GM04504 (cell line): Measurements from ENCODE around the gene ZNF536.

Experiments used
- DNase-seq: peaks from one replicate; pipeline ENCODE4 v3.0.0-alpha.2; 2012; ENCODE audit warnings: low read depth

Gene ZNF536

DNA sequence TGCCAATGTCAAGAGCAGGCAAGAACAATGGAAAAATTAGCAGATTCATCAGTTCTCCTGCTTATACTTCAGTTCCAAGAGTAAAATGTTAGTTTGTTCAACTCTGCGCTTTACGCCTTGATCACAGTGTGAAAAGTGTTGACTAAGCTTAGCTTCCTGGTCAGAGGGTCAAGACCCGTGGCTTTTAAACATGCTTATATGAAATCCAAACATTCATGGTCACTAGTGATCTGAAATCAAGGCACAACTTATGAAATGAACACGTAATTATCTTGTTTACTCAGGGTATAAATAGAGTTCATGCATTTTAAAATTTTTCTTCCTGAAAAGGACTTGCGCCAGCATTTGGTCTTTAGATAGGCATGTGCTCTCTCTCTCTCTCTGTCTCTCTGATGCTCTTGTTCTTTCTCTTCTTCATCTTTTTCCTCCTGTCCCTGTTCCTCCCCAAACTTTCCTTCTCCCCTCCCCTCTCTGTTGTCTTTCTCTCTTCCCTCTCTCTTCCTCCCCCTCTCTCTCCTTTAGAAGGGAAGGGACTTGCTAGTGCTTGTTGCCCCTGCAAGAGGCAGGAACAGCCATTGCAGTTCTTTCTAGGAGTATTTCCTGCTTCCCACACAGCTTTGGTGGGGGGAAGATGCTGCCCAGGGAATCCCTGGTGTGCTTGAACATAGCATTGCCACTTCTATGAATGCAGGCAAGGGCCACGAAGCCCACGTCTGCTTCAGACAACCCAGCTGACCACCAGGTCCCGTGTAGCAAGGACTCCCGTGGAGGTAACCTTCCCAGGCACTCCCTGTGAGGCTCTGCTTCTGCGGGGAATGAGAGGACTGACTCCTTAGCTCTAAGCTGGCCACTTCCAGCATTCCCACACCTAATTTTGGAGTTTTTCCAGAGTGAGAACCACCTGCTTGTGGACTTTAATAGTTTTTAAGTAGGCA, 7.1 kb upstream of the ZNF536 start:
- DNase-seq = no peak

DNA sequence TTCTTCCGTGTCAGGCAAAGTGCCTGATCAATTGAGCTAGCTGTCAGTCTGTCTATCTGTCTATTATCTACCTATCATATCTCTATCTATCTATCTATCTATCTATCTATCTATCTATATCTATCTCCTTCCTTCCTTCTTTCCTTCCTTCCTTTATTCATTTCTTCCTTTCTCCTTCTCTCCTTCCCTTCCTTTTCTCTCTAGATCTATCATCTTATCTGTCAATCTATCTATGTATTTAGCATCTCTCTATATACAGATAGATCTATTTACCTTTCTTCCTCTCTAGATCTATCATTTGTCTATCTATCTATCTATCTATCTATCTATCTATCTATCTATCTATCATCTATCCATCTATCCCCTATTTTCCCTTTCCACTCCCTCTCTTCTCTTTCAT, 5.9 kb upstream of the ZNF536 start:
- DNase-seq = no peak

DNA sequence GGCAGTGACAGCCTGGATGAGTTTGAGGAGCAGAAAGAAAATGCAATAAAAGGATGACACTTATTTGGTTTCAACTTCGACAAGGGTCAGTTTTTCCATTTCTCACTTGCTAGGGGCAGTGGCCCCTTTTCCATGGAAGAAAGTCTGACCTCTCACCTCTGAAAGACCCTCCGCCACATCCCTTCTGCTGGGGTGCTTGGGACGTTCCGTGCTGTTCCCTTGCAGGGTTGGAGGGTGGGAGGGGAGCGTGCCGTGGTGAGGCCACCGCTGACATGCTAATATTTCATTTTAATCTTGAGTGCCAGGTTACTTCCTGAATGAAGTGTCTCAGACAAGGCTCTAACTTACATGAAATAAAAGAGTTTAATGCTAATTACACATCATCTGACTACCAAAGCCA, 5.2 kb upstream of the ZNF536 start:
- DNase-seq = no peak

DNA sequence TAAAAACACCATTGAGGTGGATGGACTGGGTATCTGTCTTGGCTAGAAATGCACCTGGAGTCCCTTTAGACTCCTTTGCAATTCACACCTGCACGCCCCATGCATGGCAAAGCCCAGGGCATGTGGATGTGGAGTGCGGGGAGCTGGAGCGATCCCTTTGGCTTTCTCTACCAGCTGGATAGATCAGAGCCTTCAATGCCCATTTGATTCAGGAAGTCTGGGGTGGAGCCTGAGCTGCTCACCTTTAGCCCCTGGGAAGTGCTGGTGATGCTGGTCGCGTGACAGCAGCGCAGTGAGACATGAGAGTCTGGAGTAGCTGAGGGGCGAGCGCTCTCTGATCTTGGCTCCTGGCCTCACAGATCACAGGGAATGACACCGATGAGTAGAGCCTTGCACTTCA, 4.8 kb upstream of the ZNF536 start:
- no peak for DNase-seq

DNA sequence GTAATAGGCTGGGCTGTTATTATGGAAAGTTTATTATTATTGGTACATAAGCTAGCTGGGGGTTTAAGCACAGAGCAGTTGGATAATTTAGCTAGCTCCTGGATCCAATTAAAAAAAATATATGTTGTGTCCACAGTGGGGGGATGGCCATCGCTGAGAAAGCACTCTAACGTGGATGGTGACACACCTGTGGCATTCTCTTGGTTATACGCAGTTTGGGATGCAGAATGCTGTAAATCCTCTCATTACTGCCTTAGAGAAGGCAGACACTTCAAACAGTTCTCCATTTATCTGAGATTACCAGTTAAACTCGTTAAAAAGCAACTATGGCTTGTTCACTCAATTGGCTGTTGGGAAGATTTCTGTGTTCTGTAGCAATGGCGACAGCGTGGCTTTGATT, 2.4 kb upstream of the ZNF536 start:
- no peak for DNase-seq

DNA sequence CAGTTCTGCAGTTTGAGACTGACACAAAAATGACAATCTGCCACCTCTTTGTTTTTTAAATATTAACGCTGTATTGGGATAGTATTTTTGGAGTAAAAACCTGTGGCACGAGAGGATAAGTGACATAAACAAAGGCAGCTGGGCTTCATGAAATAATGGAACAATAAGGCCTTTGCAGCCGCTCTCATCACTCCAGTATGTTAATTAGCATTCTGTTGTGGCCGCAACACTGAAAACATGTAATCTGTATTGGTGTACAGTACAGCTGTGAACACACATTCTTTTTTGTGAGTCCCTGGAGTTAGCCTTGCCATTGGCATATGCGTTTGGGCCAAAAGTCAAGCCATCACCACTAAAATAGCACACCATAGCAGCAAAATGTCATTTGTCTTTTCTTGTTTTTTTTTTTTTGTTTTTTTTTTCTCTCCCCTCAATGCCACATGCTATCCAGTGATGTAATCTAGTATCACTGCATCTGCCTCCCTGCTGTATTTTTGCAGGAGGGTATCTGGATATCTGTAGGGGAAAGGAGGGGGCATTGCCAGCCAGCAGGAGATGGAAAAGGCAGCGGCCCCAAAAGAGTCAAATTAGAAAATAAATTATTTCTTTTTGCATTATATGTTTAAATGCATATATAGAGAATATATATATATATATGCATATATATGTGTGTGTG, 885 bp upstream of the ZNF536 start:
- no peak for DNase-seq

DNA sequence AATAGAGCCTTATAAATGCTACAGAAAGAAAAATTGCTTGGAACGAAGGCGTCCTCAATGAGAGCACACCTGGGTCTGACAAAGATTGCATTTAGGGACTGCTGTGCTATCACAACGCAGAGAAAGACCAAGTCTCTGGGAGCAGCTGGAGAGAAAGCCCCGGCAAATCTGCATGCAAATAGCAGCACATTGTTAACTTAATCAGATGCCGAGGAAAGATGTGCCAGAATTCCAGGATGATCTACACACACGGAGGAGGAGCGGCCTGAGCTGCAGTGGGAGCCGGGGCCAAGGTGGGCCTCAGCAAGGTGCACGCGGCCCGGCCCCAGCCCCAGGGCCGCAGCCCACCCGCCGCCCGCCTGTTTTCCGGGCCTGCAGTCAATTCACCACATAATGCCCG, 1.4 kb downstream of the ZNF536 start:
- DNase-seq = no peak

DNA sequence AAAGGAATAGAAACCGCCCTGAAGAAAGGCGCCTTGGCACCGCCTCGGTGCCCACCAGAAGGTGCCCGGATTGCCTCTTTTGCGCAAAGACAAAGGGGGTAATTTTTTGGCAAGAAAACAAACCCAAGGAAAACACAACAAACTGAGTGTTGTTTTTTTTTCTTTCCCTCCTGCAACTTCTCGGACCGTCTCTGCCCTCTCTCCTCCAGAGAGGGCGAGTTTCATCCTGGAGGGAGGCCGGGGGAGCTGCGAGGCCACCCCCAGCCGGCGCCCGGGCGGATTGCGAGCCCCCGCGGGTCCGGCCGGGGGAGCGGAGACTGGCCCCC, 2.3 kb downstream of the ZNF536 start:
- DNase-seq = no peak

DNA sequence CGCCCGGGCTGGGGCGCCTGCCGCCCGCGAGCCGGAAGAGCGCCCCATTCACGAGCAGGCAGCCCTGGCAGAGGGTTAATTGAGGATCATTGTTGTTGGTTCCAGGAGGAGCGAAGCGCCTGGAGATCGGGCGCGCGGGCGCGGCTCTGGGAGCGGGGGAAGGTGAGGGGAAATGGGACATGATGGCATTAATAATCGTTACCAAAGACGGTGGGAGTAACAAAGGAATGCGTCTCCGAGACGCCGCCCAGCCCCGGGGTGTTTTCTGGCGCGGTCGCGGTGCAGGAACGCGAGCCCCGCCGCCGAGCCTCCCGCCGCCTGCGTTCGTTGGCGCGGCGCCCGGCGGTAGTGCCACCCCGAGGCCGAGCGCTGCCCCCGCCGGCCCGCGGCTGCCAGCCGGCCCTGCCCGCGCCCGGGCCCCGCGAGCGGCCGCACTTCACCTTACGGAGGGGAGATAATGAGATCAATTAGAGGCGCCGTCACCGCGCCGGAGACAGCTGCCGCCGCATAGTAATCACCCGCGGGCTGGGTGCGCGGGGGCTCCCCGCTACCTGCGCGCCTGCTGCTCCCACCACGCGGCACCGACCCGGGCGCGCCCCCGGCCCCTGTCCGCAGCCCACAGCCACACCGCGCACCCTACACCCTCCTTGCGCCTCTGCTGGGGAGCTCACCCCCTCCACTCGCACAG, 2.8 kb downstream of the ZNF536 start:
- DNase-seq = no peak

DNA sequence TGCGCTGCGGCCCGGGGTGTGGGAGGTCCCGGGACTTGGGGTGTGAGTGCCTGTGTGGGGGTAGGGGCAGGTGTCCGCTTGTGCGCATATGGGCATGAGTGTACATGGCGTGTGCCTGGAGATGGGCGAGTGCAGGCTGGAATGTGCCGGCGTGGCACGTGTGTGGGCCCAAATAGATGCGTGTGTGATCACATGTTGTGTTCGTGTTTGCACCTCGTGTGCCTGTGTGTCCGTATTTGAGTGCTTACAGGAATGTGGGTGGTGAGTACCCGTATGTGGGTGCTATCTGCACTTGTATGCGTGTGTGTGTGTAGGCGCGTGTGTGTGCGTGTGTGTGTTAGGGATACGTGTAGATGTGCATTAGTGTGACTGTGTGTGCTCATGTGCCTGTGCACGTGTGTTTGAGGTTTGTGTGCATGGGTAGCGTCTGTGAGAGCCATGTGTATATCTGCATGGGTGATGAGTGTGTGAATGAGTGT, 3.4 kb downstream of the ZNF536 start:
- DNase-seq = no peak

DNA sequence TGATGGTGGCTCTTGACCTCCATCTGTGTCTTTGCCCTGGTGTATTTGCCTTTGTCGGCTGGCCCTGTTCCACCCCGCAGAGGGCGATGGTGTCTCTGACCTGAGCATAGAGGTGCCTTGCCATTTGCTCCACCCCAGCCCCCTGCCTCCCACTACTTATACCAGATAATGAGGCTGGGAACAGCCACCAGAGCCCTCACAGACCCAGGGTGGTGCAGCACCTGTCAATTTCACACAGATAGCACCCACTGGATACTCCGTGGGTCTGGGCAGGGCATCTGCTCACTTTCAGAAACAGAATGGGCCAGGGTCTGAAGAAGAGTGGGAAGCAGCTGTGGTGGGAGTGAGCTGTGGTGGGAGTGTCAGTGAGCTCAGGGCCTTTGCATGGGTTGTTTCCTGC, 4.1 kb downstream of the ZNF536 start:
- DNase-seq = no peak

DNA sequence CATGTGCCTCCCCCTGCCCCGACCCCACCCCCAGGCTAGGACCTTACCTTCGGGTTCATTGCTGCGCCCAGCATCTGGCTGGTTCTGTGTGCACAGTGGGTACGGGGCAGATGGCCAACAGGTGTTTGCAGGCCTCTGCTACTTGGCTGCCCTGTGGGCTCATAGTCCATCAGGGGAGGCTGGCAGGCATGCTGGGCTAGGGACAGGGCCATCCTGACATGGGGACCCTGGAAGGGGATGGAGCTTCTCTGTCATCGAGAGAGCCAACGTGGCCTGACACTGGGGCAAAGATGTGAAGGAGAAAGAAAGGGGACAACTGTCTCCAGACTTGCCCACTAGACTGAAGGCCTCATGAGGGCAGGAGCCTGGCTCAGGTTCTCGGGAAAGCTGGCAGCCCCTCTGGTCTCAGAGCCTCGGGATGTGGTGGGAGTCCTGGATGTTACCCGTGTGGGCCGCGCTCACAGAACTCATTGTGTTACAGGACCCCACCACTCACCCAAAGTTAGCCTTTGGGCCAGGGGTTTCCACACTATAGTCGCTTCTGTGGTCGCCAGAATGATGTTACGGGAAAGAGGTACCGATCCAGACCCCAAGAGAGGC, 4.7 kb downstream of the ZNF536 start:
- no peak for DNase-seq

DNA sequence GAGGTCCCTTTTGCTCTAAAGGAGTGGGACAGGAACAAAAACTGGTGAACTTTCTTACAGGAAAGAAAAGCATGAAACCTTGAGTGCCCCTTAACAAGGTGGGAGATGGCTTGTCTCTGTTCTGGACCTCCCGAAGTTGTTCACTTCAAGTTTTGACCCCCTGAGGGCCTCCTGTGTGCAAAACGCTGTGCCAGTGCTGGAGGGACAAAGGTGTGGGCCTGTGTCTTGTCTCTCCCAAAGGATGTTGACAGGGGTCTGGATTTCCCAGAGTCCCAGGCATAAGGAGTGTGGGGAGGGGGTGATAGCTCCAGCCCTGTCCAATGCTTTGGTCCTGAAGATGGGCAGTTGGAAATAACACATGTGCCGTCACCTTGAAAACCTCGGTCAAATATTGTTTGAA, 6.5 kb downstream of the ZNF536 start:
- no peak for DNase-seq

DNA sequence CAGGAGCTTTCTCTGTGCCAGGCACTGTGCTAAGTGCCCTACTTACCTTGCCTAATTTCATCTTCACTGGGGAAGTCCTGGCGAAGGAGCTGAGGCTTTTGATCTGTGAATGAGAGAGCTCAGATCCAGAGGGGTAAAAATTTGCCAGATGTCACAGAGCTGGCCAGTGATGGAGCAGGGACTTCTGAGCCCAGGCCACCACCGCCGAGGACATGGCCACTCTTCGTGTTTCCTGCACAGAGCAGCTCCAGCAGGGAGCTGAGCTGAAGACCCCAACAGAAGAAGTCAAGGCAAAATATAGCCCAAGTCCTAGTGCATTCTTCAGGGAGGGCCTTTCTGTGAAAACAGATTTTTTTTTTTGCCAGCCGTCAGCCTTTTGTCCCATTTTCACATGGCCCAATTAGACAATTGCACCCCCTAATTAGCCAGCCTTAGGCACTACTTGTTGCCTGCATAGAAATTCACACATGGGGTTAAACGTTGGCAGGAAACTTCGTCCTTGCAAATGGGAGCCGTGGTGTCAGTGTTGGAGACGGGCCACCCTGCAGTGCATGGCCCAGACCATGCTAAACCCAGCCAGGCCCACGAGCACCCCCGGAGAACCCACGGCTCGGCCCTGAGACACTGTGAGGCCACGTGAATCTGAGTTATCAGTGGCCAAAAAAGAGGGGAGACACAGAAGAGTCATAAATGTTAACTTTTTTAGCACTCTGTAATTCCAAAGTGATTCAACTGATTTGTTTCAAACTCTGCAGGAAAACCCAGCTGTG, 7.8 kb downstream of the ZNF536 start:
- DNase-seq = no peak

DNA sequence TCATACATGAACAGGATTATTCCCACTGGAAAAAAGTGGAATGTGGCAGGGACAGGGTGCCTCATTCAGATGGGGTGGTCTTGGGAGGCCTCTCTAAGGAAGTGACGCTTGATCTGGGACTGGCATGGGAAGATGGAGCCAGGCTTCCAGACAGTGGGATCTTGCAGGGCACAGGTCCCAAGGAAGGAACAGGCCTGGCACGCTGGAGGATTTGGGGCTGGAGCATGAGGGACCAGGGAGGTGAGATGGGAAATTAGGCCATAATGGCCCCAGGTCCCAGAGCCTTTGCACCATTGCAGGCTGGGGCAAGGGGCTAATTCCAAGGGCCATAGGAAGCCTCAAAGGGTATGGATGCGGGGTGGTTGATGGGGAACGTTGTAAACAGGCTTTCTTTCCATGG, 9.2 kb downstream of the ZNF536 start:
- DNase-seq = no peak

DNA sequence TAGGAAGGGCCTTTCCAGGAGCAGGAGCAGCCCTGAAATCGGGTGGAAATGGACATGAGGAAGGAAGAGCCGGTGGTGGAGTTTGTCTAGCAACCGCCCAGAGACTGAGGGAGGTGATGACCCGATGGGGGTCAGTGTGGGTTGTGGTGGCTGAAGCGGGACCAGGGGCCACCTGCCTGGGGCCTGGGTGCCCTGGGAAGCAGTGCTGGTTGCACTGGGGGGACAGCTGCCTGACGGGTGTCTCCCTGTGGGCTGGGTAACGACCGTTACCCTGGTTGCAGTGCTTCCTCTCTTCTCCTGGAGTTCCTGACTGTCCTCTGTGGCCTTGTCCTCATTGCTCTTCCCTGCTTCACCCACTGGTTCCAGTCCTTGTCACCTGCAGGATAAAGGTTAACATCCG, 13.0 kb downstream of the ZNF536 start:
- DNase-seq = no peak

DNA sequence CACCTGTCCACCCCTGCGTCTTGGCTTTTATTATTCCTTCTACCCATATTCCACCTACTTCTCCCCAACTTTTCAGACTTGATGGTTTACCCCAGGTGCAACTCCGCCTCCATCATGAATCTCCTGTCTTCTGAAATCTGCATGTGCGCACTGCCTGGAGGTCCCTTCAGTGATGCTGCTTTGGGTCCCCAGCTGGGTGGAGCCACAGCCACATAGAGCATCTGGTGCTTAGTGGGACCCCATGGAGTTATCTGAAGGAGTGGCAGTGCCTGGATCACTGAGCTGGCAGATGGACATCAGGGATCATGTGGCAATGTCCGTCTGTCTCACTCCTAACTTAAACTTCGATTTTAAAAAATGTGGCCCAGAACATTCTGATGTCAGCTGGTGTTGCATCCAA, 13.5 kb downstream of the ZNF536 start:
- DNase-seq = no peak

DNA sequence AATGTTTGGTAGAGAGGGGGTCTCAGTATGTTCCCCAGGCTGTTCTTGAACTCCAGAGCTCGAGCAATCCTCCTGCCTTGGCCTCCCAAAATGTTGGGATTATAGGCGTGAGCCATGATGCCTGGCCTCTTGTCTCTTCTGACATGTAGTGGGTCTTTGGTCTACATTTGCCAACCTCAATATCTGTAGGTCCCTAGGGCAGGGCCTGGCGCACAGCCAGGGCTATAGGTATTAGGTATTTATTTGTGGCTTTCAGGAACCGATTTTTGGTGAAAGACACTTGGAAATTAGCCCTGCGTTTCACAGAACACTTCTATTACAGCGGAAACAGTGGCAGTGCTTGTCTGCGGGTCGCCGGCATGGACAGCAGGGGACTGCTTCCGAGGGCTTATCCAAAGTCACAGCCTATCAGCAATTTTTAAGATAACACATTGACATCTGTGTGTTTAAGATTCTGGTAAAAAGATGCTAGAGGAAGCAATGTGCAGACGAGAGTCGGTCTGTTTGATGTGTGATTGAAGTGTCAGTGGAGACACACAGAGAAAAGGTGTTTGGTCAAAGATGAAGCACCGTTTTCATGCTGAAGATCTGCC, 14.5 kb downstream of the ZNF536 start:
- no peak for DNase-seq

DNA sequence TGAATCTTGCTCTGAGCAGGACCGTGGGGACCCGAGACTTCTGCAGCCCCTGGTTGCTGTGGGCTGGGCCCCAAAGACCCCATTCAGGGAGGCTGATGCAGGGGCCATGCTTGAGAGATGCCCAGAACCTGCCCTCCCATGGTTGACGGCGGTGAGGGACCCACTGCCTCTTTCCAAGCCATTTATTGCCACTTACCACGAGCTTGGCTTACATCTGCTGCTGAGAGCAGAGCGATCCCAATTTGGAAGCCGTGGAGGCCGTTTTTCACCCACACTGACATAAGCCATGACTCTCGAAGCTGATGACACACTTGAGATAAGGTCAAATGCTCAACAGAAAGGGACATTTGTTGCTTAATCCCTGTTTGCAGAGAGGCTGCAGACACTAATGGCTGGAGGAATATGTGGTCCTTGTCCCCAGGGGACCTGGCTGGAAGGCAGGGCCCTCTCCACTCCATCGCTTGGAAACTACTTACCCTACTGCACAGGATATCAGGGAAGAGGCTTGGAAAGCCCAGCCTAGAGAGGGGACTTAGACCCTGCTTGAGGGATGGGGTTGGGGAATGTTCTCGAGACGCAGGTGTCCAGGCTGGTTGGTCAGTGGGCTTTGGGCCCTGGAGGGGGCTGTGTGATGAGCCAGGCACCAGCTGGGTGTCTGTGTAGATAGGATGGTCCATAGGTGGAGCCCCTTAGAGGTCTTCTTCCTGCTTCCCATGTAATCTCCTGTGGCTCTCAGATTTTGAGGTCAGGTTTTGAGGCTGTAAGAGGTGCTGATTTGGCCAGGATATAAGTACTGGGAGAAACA, 15.3 kb downstream of the ZNF536 start:
- no peak for DNase-seq

DNA sequence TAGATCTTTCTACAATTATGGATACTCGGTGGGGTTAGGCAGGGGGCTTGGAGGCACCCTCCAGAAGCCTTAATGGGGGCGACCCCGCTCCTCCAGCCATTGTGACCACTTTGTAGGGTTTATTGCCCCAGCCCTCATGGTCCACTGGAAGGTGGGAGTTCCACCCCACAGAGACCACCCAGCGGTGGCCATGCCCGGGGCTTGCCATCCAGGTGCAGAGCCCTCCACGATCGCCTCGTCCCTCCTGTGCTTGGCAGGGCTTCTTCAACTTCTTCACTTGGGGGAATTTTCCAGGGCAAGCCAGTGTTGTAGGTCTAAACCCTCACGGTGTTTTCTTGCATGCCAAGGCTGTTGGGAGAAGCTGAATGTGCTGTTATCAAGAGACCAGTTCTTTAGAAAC, 16.1 kb downstream of the ZNF536 start:
- no peak for DNase-seq

DNA sequence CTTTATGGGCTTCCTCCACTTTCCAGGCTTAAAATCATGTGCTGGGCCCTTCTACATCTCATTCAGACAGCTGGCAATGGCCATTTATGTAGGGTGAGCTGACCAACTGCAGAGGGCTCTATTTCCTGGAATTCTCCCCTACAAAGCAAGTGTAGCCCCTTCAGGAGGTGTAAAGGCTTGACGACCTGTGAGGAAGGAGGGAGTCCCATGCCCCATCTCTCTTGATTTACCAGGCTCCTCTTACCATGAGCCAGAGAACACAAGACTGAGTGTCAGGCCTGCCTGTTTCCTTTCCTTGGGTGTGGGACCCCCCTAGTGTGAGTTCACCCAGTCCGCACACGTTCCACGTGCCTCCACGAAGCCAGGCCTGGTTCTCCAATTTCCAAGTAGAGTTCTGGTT, 16.6 kb downstream of the ZNF536 start:
- no peak for DNase-seq
